GM19035 (cell line): ENCODE results near the gene EPS8L1.
"Not testable (repeated sequence)": the region's sequence is repeated elsewhere in the genome, so short reads cannot be mapped to it uniquely, and the experiment has no call there.

Experiments used
- ATAC-seq: cut with Tn5 transposase; IDR thresholded peaks from one replicate; pipeline ENCODE4 v1.9.1; 2021; ENCODE audit not compliant: unreplicated experiment

Gene EPS8L1

GRCh38 chr19:55092423-55093318 lies 17.0 kb downstream of the EPS8L1 start:
- ATAC-seq: no peak

GRCh38 chr19:55094456-55095259 lies 19.0 kb downstream of the EPS8L1 start:
- no peak for ATAC-seq

- no peak for ATAC-seq
These were observed 19.8 kb downstream of the EPS8L1 start for GRCh38 chr19:55095260-55096060.

GRCh38 chr19:55096061-55096701 lies 20.5 kb downstream of the EPS8L1 start:
- ATAC-seq: no peak

- no peak for ATAC-seq
These were observed 22.4 kb downstream of the EPS8L1 start for GRCh38 chr19:55097864-55098715.

- no peak for ATAC-seq
These were observed 23.3 kb downstream of the EPS8L1 start for GRCh38 chr19:55098716-55099556.

GRCh38 chr19:55099557-55100506 lies 24.2 kb downstream of the EPS8L1 start:
- no peak for ATAC-seq

- no peak for ATAC-seq
These were observed 25.6 kb downstream of the EPS8L1 start for GRCh38 chr19:55101261-55101660.

GRCh38 chr19:55103190-55103589 lies 27.5 kb downstream of the EPS8L1 start:
- ATAC-seq: no peak

- no peak for ATAC-seq
These were observed 29.6 kb downstream of the EPS8L1 start for GRCh38 chr19:55105237-55105636.

GRCh38 chr19:55106591-55106990 lies 30.9 kb downstream of the EPS8L1 start:
- no peak for ATAC-seq

GRCh38 chr19:55107252-55107651 lies 31.6 kb downstream of the EPS8L1 start:
- not testable (repeated sequence) for ATAC-seq

- ATAC-seq: no peak
These were observed 34.0 kb downstream of the EPS8L1 start for GRCh38 chr19:55109527-55110291.

GRCh38 chr19:55111238-55111831 lies 35.7 kb downstream of the EPS8L1 start:
- no peak for ATAC-seq

GRCh38 chr19:55112246-55112776 lies 36.6 kb downstream of the EPS8L1 start:
- ATAC-seq: no peak
